PC-9 (cell line): Measurements from ENCODE around the gene RNF20. TPM values are rescaled to one million over a fixed set of nuclear protein-coding genes. Genes with fewer than 3 reads are reported as not detected.
A peak's percentile ranks its signal among the peaks of the same experiment; 100 is the strongest.
"Not testable (repeated sequence)": the region's sequence is repeated elsewhere in the genome, so short reads cannot be mapped to it uniquely, and the experiment has no call there.

Experiments used
- BruUV-seq: library from RNA; stranded (reverse); fragments of 400-500 nt; replicated peaks from 2 replicates; lab custom pipeline; 2021; lab: Mats Ljungman, UMichigan
- CTCF ChIA-PET: fragments of 300-600 bp; sonication (Branson Sonifier 250); formaldehyde crosslinking; loops from one replicate; lab custom pipeline; 2022; ENCODE audit warnings: antibody characterized with exemption; lab: Charles Lee
- POLR2A ChIA-PET: fragments of 300-600 bp; sonication (Branson Sonifier 250); formaldehyde crosslinking; loops from one replicate; lab custom pipeline; 2022; ENCODE audit warnings: antibody characterized with exemption; ENCODE audit not compliant: unreplicated experiment; lab: Charles Lee
- DNase-seq, 2 experiments: peaks; one replicate each; pipeline versions ENCODE4 v3.0.0 to v3.0.0-alpha.2; 2015 to 2022; ENCODE audit warnings: mixed read lengths in 1 of 2
- H2AFZ ChIP-seq: fragments of 200-600 bp; sonication (generic); 2 replicates; pipeline ENCODE4 v1.8.1; 2017; ENCODE audit warnings: antibody characterized with exemption
- H3F3A ChIP-seq: fragments of 200-600 bp; sonication (generic); 2 replicates; pipeline ENCODE4 v1.8.1; 2017; ENCODE audit warnings: antibody characterized with exemption, mild to moderate bottlenecking, low read depth; ENCODE audit not compliant: insufficient read depth
- H3K27ac ChIP-seq: fragments of 200-600 bp; sonication (generic); 2 replicates; pipeline ENCODE4 v1.6.1; 2016; ENCODE audit warnings: mixed run types
- H3K27me3 ChIP-seq: fragments of 200-600 bp; sonication (generic); 2 replicates; pipeline ENCODE4 v1.6.1; 2016; ENCODE audit warnings: low read depth, mixed run types; ENCODE audit not compliant: insufficient read depth
- H3K36me3 ChIP-seq: fragments of 200-600 bp; sonication (generic); 2 replicates; pipeline ENCODE4 v1.6.1; 2016; ENCODE audit warnings: low read depth, mixed run types
- H3K4me1 ChIP-seq: fragments of 200-600 bp; sonication (generic); replicated peaks from 2 replicates; pipeline ENCODE4 v1.6.1; 2016; ENCODE audit warnings: mixed run types; ENCODE audit not compliant: insufficient read depth
- H3K4me2 ChIP-seq: fragments of 200-600 bp; sonication (generic); 2 replicates; pipeline ENCODE4 v1.6.1; 2017; ENCODE audit warnings: mixed run types
- H3K4me3 ChIP-seq: fragments of 200-600 bp; sonication (generic); 2 replicates; pipeline ENCODE4 v1.6.1; 2016; ENCODE audit warnings: mixed run types
- H3K79me2 ChIP-seq: fragments of 200-600 bp; sonication (generic); 2 replicates; pipeline ENCODE4 v1.6.1; 2017; ENCODE audit warnings: low read depth, mixed run types
- H3K9me2 ChIP-seq: fragments of 200-600 bp; sonication (generic); 2 replicates; pipeline ENCODE4 v1.8.1; 2017; ENCODE audit warnings: mild to moderate bottlenecking; ENCODE audit not compliant: insufficient read depth
- H3K9me3 ChIP-seq: fragments of 200-600 bp; sonication (generic); 2 replicates; pipeline ENCODE4 v1.8.1; 2016; ENCODE audit warnings: low read depth; ENCODE audit not compliant: insufficient read depth
- H4K20me1 ChIP-seq: fragments of 200-600 bp; sonication (generic); 2 replicates; pipeline ENCODE4 v1.8.1; 2017; ENCODE audit not compliant: insufficient read depth
- EZH2 ChIP-seq: fragments of 200-600 bp; sonication (generic); IDR thresholded peaks from 2 replicates; pipeline ENCODE4 v1.8.0; 2017; ENCODE audit warnings: antibody characterized with exemption, low read depth
- intact Hi-C: fragments of 100-400 bp; cut with micrococcal nuclease; formaldehyde crosslinking; loops from one replicate; pipeline ENCODE4 v1.10.0; 2022; ENCODE audit not compliant: unreplicated experiment
- total RNA-seq: library from RNA; stranded (reverse); gene quantifications from 2 replicates; pipeline ENCODE4 v1.2.3, GENCODE V29; 2021
- TF ChIP-seq, protein P1 (sequence below): fragments of 200-600 bp; sonication (generic); conservative IDR thresholded peaks from 2 replicates; pipeline ENCODE4 v1.6.1; 2017; ENCODE audit warnings: mixed run types, antibody characterized with exemption, mild to moderate bottlenecking, moderate library complexity

Gene RNF20
- total RNA-seq, 1 experiment from 2014 or later = 55.8 TPM

DNA sequence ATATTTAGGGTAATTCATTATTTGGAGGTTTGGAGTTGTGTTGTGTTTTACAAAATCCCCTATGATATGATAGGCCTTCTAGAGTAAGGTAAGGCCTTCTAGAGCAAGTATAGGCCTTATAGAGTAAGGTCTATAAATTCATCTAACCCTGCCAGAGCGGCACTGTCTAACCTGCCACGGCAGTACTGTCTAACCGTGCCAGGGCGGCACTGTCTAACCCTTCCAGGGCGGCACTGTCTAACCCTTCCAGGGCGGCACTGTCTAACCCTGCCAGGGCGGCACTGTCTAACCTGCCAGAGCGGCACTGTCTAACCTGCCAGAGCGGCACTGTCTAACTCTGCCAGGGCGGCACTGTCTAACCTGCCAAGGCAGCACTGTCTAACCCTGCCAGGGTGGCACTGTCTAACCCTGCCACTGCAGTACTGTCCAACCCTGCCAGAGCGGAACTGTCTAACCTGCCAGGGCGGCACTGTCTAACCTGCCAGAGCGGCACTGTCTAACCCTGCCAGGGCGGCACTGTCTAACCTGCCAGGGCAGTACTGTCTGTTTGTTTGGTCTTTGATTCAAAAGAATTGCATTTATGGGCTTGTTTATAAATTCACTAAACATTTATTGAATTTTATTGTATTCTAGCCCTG, 9.6 kb downstream of the RNF20 start:
- no peaks in the 10 kb centered on the region for H3K4me1 ChIP-seq
- H3F3A ChIP-seq = no peaks in the 10 kb centered on the region
- H3K4me2 ChIP-seq = no peak overlapping the region
- H4K20me1 ChIP-seq = no peaks in the 10 kb centered on the region; the same call in 1 of the 2 replicates
- no peaks in the 10 kb centered on the region for H3K9me3 ChIP-seq
- H3K9me2 ChIP-seq = no peaks in the 10 kb centered on the region
- DNase-seq = no peak
- no TSS peak for BruUV-seq
- no peak overlapping the region for H3K4me3 ChIP-seq
- intact Hi-C loops = no loop called here
- no peak overlapping the region for H2AFZ ChIP-seq
- H3K79me2 ChIP-seq = no peaks in the 10 kb centered on the region
- CTCF ChIA-PET = no interaction called here
- peaks cover 11% of the 10 kb centered on the region for H3K36me3 ChIP-seq
- POLR2A ChIA-PET = interaction anchor here (0.6 kb wide), 1 partner anchor 82 kb away, joined by 6 read pairs; no protein-coding TSS in a partner anchor
- no peak for TF ChIP-seq EZH2
- no peak overlapping the region for H3K27ac ChIP-seq
- no peaks in the 10 kb centered on the region for H3K27me3 ChIP-seq

DNA sequence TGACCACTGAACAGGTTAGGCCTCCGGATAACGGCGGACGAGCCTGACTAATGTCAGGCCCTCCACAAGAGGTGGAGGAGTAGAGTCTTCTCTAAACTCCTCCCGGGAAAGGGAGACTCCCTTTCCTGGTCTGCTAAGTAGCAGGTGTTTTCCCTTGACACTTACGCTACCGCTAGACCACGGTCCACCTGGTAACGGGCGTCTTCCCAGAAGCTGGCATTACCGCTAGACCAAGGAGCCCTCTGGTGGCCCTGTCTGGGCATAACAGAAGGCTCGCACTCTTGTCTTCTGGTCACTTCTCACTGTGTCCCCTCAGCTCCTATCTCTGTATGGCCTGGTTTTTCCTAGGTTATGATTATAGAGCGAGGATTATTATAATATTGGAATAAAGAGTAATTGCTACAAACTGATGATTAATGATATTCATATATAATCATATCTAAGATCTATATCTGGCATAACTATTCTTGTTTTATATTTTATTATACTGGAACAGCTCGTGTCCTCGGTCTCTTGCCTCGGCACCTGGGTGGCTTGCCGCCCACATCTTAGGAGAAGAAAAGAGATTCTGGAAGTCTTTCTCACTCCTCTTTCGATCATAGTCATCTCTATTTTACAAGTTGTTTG, 15.9 kb downstream of the RNF20 start:
- H3K9me3 ChIP-seq, H3K4me3 ChIP-seq, H3F3A ChIP-seq, H3K4me2 ChIP-seq, H3K9me2 ChIP-seq, H3K4me1 ChIP-seq, H3K79me2 ChIP-seq, BruUV-seq, H3K27me3 ChIP-seq, POLR2A ChIA-PET, intact Hi-C loops, H3K27ac ChIP-seq, DNase-seq, H4K20me1 ChIP-seq, H2AFZ ChIP-seq: not testable (repeated sequence)
- H3K36me3 ChIP-seq = peaks cover 18% of the 10 kb centered on the region
- TF ChIP-seq, protein P1, sequence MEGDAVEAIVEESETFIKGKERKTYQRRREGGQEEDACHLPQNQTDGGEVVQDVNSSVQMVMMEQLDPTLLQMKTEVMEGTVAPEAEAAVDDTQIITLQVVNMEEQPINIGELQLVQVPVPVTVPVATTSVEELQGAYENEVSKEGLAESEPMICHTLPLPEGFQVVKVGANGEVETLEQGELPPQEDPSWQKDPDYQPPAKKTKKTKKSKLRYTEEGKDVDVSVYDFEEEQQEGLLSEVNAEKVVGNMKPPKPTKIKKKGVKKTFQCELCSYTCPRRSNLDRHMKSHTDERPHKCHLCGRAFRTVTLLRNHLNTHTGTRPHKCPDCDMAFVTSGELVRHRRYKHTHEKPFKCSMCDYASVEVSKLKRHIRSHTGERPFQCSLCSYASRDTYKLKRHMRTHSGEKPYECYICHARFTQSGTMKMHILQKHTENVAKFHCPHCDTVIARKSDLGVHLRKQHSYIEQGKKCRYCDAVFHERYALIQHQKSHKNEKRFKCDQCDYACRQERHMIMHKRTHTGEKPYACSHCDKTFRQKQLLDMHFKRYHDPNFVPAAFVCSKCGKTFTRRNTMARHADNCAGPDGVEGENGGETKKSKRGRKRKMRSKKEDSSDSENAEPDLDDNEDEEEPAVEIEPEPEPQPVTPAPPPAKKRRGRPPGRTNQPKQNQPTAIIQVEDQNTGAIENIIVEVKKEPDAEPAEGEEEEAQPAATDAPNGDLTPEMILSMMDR = peak; percentile 25; the same call in 1 of the 2 replicates
- CTCF ChIA-PET = interaction anchor here (0.6 kb wide), 1 partner anchor 79 kb away, joined by 3 read pairs; no protein-coding TSS in a partner anchor

DNA sequence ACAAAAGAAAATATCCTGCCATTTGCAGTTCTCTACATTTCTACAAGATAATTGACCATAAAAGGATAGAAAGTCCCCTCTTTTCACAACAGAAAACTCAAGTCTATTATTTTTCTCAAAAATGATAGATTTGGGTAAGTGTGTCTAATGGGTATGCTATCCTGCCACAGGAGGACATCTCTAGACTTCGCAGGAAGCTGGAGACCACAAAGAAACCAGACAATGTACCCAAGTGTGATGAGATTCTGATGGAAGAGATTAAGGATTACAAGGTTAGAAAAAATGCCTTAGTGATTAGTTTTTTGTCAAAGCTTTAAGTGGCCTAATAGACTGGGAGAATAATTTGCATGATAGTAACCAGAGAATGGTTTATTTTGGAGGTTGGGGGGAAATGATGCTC, 28.1 kb downstream of the RNF20 start:
- no peaks in the 10 kb centered on the region for H3K9me3 ChIP-seq
- intact Hi-C loops = no loop called here
- no peak for DNase-seq
- H3K79me2 ChIP-seq = no peaks in the 10 kb centered on the region
- no TSS peak for BruUV-seq
- peaks cover 32% of the 10 kb centered on the region for H3K36me3 ChIP-seq
- H3K9me2 ChIP-seq = no peaks in the 10 kb centered on the region
- H3F3A ChIP-seq = no peaks in the 10 kb centered on the region
- no peaks in the 10 kb centered on the region for H3K4me1 ChIP-seq
- no peak overlapping the region for H2AFZ ChIP-seq
- no peaks in the 10 kb centered on the region for H3K27me3 ChIP-seq
- H4K20me1 ChIP-seq = no peaks in the 10 kb centered on the region
- POLR2A ChIA-PET = no interaction called here
- no peak overlapping the region for H3K4me3 ChIP-seq
- no peak overlapping the region for H3K27ac ChIP-seq
- no peak overlapping the region for H3K4me2 ChIP-seq
- CTCF ChIA-PET = no interaction called here
- no peak for TF ChIP-seq EZH2
- TF ChIP-seq, protein P1 = no peak
